Kidney capillary endothelial cell (primary cell): ENCODE measurements around the gene IGFBP5.

ENCODE experiments used
- DNase-seq: peaks from one replicate; pipeline ENCODE4 v3.0.0-alpha.2; 2018; ENCODE audit warnings: low spot score

Gene IGFBP5

GRCh38 chr2:216713691-216714336 is 18.5 kb upstream of the IGFBP5 start:
- no peak for DNase-seq

DNA sequence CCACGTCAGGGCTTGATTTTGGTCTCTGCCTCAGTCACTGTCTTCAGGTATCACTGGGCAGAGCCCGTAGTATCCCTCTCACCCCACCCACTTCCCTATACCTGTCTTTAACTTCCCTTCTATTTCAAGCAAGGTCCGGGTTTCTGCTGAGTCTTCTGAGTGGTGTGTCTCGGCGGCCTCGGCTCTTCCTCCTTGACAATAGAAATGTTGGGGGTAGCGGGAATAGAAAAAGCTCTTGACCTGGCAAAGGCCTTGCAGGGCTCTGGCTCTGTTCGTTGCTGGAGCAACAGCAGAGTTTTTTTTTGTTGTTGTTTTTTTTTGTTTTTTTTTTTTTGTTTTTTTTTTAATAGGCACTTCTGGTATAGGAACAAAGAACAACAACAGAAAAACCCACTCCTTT is 16.0 kb upstream of the IGFBP5 start:
- DNase-seq = no peak

DNA sequence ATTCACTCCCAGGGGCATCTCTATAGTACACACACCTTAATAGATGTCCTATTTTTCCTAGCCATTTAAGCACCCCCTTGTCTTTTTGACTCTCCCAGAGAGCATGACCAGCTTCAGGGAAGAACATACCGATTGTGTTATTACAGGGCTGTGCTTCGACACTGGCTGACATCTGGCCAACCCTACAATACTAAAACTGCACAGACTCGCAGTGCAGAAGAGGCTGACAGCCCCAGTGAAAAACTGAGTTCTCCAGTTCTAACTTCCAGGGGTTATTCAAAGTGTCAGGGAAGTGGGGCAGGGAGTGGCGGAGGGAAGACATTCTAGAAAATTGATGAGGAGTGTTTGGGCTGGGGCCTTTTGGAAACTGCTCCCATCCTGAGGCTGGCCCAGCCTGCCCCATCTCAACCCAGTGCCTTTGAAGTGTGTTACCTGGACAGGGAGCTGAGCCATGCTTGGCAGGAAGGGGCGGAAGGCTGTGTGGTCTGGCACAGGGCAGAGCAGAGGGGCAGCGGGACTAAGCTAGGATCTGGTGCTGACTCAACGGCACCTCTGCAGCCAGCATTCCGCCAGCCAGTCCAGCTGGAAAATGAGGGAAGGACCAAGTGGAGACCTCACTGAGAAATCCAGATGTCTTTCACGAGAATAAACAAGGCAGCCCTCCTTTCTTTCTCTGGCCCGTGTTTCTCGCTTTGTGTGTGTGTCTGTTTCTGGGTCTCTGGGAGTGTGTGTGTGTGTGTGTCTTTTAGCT is 15.4 kb upstream of the IGFBP5 start:
- DNase-seq = no peak

- no peak for DNase-seq
These were observed 7.4 kb upstream of the IGFBP5 start for GRCh38 chr2:216702756-216703155.

- no peak for DNase-seq
These were observed 6.2 kb upstream of the IGFBP5 start for GRCh38 chr2:216701544-216701943.

DNA sequence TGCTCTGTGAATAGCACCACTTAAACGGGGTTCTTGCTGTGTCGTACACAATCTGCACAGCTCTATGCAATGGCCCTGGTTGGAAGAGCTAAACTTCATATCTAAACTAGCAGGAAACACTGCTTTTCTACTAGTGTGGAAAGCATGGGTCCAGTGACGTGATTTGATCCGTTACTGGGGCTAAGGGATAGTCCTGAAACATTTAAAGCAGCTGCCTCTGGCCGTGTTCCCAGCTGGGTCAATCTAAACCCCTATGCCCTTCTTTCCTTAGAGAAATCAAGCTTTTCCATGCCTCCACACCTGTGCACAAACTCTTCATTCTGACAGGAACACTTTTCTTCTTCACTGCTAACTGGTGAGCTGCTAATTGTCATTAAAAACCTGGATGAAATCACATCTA is 5.4 kb upstream of the IGFBP5 start:
- no peak for DNase-seq

DNA sequence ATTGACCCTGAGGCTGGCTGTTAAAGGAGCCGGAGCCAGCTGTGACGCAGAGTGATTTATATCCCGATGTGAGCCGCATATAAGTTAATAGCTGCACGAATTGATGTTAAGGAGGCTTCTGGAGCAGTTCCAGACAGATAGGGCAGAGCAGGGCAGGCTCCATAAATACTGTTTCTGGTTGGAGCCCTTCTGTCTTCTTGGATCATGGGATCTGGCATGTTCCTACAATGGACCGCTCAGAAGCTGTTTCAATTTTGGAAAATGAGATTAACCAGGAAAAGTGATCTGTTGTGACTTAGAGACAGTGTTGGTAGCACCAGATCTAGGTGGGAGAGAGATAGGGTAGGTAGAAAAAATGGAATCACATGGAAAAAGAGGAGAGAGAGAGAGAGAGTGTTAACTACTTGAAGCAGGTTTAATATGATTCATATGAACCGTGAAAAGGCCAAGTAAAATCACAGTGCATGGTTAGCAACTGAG is 4.8 kb upstream of the IGFBP5 start:
- no peak for DNase-seq

DNA sequence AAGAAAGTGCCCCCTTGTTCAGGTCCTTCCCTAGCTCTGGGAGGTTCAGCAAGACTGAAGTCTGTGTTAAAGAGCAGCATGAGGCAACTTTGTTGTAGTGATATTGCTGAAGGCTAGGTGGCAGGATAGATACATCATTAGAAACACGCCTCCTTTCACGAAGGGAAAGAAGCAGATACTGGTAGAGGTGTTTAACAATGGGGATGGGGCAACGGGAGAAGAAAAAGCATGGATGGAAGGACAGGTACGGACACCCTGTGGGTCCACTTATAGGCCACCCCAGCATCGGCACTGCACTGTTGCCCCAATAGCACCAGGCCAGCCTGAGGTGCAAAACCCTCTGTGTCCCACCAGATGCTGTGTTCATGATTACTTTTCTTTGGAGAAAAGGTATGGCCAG is 3.5 kb upstream of the IGFBP5 start:
- DNase-seq = peak; percentile 64

DNA sequence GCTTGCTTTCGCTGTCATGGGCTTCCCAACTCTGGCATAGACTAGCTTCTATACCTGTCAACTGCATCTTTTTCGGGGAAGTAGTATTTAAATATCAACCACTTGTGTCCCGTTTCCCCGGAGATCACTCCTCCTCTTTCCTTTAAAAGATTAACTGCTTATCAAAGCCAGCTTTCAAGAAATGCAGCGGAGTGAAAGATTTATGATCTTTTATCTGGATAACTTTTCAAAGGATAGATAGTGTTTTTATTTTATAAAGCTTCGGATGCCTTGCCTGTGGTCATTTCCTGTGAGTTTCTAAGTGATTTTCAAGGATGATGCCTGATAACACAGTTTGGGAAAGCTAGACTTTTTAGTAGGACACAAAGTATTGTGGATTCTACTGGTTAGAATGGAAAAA is 2.9 kb upstream of the IGFBP5 start:
- no peak for DNase-seq

GRCh38 chr2:216696751-216697560 is 1.6 kb upstream of the IGFBP5 start:
- no peak for DNase-seq

- no peak for DNase-seq
These were observed 972 bp upstream of the IGFBP5 start for GRCh38 chr2:216696321-216696720.

DNA sequence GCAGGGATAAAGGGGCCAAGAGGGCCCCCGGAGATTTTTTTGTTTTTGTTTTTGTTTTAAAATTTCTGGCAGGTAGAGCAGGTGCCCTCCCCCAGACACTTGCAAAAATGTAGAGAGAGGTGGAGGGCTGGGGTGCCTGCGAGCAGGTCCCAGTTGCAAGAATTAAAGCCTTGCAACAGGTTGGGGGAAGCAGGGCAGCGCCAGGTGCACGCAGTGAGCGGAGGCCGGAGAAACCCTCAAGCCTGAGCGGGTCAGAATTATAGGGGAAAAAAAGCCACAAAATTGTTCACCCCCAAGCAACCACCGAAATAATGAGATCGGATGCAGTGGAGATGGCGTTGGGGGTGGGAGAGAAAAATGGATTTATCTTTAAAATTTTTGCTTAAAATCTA is 527 bp downstream of the IGFBP5 start:
- DNase-seq = no peak

- no peak for DNase-seq
These were observed 1.1 kb downstream of the IGFBP5 start for GRCh38 chr2:216694082-216694825.

GRCh38 chr2:216693414-216694080 is 1.8 kb downstream of the IGFBP5 start:
- DNase-seq = no peak

DNA sequence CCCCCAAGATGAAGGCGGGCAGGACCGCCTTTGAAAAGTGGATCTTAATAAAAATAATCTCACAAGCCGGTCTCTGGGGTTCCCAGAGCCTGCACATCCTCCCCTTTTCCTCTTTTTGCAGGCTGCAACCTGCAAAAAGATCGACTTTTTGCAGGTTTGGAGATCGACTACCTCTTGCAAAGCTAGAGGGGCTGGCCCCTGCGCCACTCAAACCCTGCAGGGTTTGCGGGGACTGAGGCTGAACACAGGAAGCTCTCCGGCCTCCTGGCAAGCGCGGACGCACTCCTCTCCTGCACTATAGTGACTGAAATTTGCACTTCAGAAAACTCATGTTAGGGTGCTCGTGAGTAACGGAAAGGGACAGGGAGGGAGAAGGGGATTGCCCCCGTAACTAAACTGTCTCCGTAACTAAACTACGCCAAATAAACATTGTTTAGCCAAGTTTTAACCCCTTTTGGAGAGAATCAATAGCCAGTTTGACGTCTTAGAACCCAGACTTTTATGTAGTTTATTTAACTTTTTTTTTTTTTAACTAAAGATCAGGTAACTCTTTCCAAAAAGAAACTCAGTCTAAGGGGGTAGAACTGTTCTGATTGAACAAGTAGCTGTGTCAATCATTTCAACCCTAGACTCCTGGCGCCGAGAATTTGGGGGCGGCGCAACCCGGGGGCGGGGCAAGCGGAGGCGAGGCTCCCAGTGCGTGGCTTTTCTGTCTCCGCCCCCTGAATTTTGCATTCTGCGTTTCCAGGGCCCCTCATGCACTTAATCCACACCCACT is 2.5 kb downstream of the IGFBP5 start:
- DNase-seq = peak; percentile 46

DNA sequence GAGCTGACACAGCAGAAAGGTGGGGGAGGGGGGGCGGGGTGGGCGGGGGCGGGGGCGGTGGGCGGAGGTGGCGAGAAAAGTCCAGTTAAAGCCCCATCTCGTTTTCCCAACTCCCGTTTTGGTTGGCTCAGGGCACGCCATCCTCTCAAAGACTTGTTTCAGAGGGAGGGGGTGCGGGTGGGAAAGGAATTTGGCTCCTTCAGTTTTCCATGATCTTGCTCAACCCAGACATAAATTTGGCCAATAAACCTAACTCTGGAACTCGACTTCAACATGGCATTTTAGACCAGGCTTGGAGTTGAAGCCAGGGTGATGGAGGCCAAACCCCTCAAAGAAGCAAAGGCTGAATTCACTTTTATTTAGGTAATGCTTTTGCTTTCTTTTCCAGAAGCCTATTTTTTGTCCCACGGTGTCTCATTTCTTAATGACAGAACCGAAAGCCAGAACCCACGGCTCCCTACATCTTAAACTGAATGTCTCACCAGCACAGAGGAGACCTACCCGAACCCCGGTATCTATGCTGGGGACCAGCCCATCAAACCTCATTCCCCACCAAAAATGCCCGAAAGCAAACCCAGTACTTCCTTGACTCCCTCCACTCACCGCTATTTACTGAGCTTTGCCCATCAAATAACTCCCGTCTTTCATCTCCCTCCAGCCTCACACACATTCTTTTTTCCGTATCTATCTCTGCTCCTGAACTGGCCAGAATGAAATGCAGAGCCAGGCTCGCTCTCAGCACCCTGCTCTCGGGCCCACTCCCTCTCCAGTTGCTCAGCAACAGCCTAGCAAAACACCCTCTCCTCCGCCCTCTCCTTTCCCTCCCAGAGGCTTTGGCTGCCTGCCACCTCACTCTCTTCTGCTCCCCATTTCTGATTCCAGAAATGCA is 4.3 kb downstream of the IGFBP5 start:
- DNase-seq = no peak

DNA sequence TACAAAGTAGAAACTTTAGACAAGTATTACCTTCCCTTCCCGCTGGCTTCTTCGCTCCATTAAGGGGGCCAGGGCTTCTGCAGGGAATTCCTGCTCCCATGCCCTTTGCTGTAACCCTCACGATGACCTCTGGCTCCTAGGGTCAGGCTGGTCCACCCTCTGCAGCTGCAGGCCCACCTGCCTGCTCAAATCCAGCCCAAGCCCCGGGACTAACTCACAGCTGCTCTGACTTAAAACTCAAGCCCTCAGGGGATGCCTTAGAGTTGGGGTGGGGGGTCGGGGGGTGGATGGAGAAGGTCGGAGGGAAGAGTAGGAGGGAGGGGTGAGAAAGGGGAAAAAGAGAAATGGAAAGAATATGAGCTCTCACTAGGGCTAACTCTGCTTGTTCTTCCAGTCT is 4.9 kb downstream of the IGFBP5 start:
- DNase-seq = no peak

DNA sequence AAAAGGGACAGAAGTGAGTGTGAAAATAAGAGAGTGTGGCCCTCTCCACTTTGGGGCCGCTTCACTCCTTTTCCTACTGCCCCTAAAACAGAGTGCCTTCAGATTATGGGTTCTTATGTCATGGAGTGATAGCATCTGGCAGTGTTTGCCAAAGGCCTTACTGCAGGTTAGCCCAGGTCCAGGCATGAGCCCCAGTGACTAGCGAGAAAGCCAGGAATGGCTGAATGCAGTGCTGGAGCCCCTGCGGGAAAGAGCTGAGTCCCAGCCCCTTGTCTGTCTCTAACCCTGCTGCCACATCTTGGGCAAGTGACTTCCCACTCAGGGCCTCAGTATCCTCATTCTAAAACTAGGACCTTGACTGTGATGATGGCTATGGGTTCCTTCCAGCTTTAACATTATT is 6.0 kb downstream of the IGFBP5 start:
- DNase-seq = no peak

DNA sequence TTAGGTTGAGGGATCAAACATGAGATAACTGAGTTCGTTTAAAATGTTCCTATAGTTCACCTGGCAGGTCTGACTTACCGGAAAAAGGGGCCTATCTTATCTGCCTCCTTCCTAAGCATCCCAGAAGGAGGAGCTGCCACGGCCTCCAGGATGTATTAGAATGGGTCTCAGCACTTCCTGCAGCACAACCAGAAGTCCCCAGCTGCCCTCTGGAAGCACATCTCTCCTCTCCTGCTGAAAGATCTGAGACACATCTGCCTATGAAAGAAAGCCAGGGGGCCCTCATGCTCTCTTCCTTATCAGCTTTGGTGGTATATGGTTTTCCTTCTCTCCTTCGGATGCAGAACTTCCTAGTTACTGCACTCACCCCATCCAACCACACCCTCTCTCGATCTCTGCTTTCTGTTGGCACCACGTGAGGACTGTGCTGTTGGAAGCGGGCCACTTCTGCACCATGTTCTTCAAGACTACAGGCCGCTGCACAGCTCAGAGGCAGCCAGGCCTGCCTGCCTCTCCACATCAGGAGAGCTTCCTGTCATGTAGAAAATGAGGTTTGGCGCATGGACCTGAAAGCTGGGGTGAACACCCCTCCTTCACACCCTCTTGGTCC is 6.5 kb downstream of the IGFBP5 start:
- no peak for DNase-seq
